GM12878 (cell line): Measurements from ENCODE around the gene RCOR1. TPM values are rescaled to one million over a fixed set of nuclear protein-coding genes. Genes with fewer than 3 reads are reported as not detected.

Source experiments
- ATAC-seq: fragments of 200-7000 bp; cut with Tn5 transposase; 3 replicates; pipeline ENCODE4 v1.9.1; 2020; ENCODE audit warnings: mild to moderate bottlenecking, moderate library complexity
- BruUV-seq: library from RNA; stranded (reverse); fragments of 400-500 nt; replicated peaks from 2 replicates; lab custom pipeline; 2021; lab: Mats Ljungman, UMichigan
- CTCF ChIA-PET: fragments of 300-600 bp; sonication (Branson Sonifier 250); formaldehyde crosslinking; extraction: SDS; loops from one replicate; lab custom pipeline; 2021; ENCODE audit warnings: inconsistent platforms; lab: Yijun Ruan, JAX
- POLR2A ChIA-PET: fragments of 350-600 bp; formaldehyde crosslinking; extraction: SDS; loops from one replicate; lab custom pipeline; 2021; ENCODE audit warnings: inconsistent platforms; lab: Charles Lee
- RAD21 ChIA-PET: fragments of 300-600 bp; sonication (Branson Sonifier 250); formaldehyde crosslinking; loops from one replicate; lab custom pipeline; 2023; ENCODE audit warnings: antibody characterized with exemption; ENCODE audit not compliant: unreplicated experiment; lab: Charles Lee
- SMC1A ChIA-PET: fragments of 300-600 bp; sonication (Branson Sonifier 250); formaldehyde crosslinking; loops from one replicate; lab custom pipeline; 2023; ENCODE audit not compliant: unreplicated experiment, uncharacterized antibody; lab: Charles Lee
- DNase-seq: peaks from one replicate; pipeline ENCODE4 v3.0.0-alpha.2; 2011; ENCODE audit warnings: low read depth, low spot score
- FAIRE-seq: peaks from 3 replicates; lab custom pipeline; 2011; peaks lifted over from hg19 to GRCh38; lab: Jason Lieb, UNC
- H2AFZ ChIP-seq: 2 replicates; pipeline ENCODE4 v1.6.0; 2011; ENCODE audit warnings: low read depth, low read length, control low read depth; ENCODE audit not compliant: control insufficient read depth
- H3K27ac ChIP-seq: 2 replicates; pipeline ENCODE4 v1.5.1; 2011; ENCODE audit warnings: control low read depth; ENCODE audit not compliant: control insufficient read depth, insufficient read depth
- H3K27me3 ChIP-seq, 2 experiments: replicated peaks in 1 of 2; 2 replicates each; pipeline versions ENCODE4 v1.6.0 to v1.6.1; 2011; ENCODE audit warnings: low read length in 1 of 2; ENCODE audit not compliant: control insufficient read depth in 2 of 2, insufficient read depth in 2 of 2
- H3K36me3 ChIP-seq, 2 experiments: 2 replicates each; pipeline ENCODE4 v1.5.1; 2011; ENCODE audit warnings: low read length in 1 of 2; ENCODE audit not compliant: control insufficient read depth in 2 of 2, insufficient read depth in 2 of 2
- H3K4me1 ChIP-seq: 2 replicates; pipeline ENCODE4 v1.6.1; 2011; ENCODE audit warnings: mild to moderate bottlenecking, low read length, moderate library complexity, mixed read lengths; ENCODE audit not compliant: control insufficient read depth, insufficient read depth
- H3K4me2 ChIP-seq: 2 replicates; pipeline ENCODE4 v1.6.0; 2011; ENCODE audit warnings: control low read depth; ENCODE audit not compliant: control insufficient read depth, insufficient read depth
- H3K4me3 ChIP-seq: fragments of 200-600 bp; sonication (generic); 2 replicates; pipeline ENCODE4 v1.5.1; 2016
- H3K79me2 ChIP-seq: 2 replicates; pipeline ENCODE4 v1.6.0; 2011; ENCODE audit warnings: low read length; ENCODE audit not compliant: control insufficient read depth, insufficient read depth
- H3K9ac ChIP-seq: 2 replicates; pipeline ENCODE4 v1.8.0; 2011; ENCODE audit warnings: low read length, control low read depth, mixed read lengths; ENCODE audit not compliant: control insufficient read depth, insufficient read depth
- H3K9me3 ChIP-seq: replicated peaks from 3 replicates; pipeline ENCODE4 v1.5.1; 2011; ENCODE audit warnings: mild to moderate bottlenecking, low read length; ENCODE audit not compliant: control insufficient read depth, insufficient read depth
- H4K20me1 ChIP-seq: 2 replicates; pipeline ENCODE4 v1.6.0; 2011; ENCODE audit not compliant: control insufficient read depth, insufficient read depth
- GABPA ChIP-seq: IDR thresholded peaks from 2 replicates; pipeline ENCODE4 v1.6.1; 2014; ENCODE audit warnings: antibody characterized with exemption, low read depth, mild to moderate bottlenecking, inconsistent platforms
- KDM1A ChIP-seq: fragments of 200-600 bp; sonication (generic); IDR thresholded peaks from 2 replicates; pipeline ENCODE4 v1.6.1; 2016; ENCODE audit warnings: borderline replicate concordance
- MYB ChIP-seq: fragments of 150-350 bp; IDR thresholded peaks from 2 replicates; pipeline ENCODE4 v1.6.1; 2014; ENCODE audit warnings: mild to moderate bottlenecking, low read depth, low read length, borderline replicate concordance
- MYC ChIP-seq: IDR thresholded peaks from 2 replicates; pipeline ENCODE4 v1.6.1; 2011; ENCODE audit warnings: mild to moderate bottlenecking, low read length, moderate library complexity, inconsistent platforms; ENCODE audit not compliant: insufficient read depth, insufficient replicate concordance, insufficient read length, severe bottlenecking
- NBN ChIP-seq: fragments of 450-650 bp; IDR thresholded peaks from 2 replicates; pipeline ENCODE4 v1.6.1; 2016
- NR2F1 ChIP-seq: fragments of 450-650 bp; conservative IDR thresholded peaks from 2 replicates; pipeline ENCODE4 v1.6.1; 2017; ENCODE audit warnings: mild to moderate bottlenecking
- POLR2A ChIP-seq: IDR thresholded peaks from 2 replicates; pipeline ENCODE4 v1.6.1; 2011; ENCODE audit warnings: low read depth, mild to moderate bottlenecking, low read length
- RAD51 ChIP-seq: fragments of 450-650 bp; IDR thresholded peaks from 2 replicates; pipeline ENCODE4 v1.6.1; 2016; ENCODE audit warnings: moderate library complexity, mild to moderate bottlenecking, inconsistent platforms
- RUNX3 ChIP-seq: IDR thresholded peaks from 2 replicates; pipeline ENCODE4 v1.6.1; 2012; ENCODE audit warnings: low read length, inconsistent platforms
- SPI1 ChIP-seq: IDR thresholded peaks from 2 replicates; pipeline ENCODE4 v1.6.1; 2011; ENCODE audit warnings: low read depth, mild to moderate bottlenecking, low read length, moderate library complexity, borderline replicate concordance; ENCODE audit not compliant: insufficient read depth
- STAT1 ChIP-seq: fragments of 450-650 bp; conservative IDR thresholded peaks from 2 replicates; pipeline ENCODE4 v1.6.1; 2014; ENCODE audit warnings: antibody characterized with exemption, mild to moderate bottlenecking
- TAF1 ChIP-seq: IDR thresholded peaks from 2 replicates; pipeline ENCODE4 v1.6.1; 2011; ENCODE audit warnings: mild to moderate bottlenecking, low read depth, low read length, borderline replicate concordance
- TCF7 ChIP-seq: IDR thresholded peaks from 2 replicates; pipeline ENCODE4 v1.6.1; 2014; ENCODE audit warnings: antibody characterized with exemption, borderline replicate concordance
- ZNF24 ChIP-seq: fragments of 450-650 bp; IDR thresholded peaks from 2 replicates; pipeline ENCODE4 v1.6.1; 2017; ENCODE audit warnings: antibody characterized with exemption, mild to moderate bottlenecking
- WGBS: methylation state at CpG from one replicate; pipeline ENCODE4 v1.1.6; 2016; ENCODE audit warnings: low lambda C conversion rate; ENCODE audit not compliant: insufficient replicate concordance, insufficient coverage; ENCODE audit errors: missing lambda C conversion rate; 5-methylcytosine and 5-hydroxymethylcytosine counted together
- in situ Hi-C: fragments of 300-500 bp; cut with MboI; formaldehyde crosslinking; loops from 9 replicates; pipeline ENCODE4 v1.14.3; 2018; ENCODE audit warnings: mixed read lengths
- intact Hi-C: fragments of 100-400 bp; cut with micrococcal nuclease; formaldehyde crosslinking; loops from one replicate; pipeline ENCODE4 v1.14.2; 2022; ENCODE audit not compliant: unreplicated experiment
- polyA plus RNA-seq, 11 experiments: library from polyadenylated mRNA; depleted of rRNA in 4 of 11; unstranded in 6 of 11; stranded (reverse) in 5 of 11; fragments of >200 nt; fragmentation: Nextera tagmentation in 4 of 11; fragmentation: Illumina TruSeq in 1 of 11; extraction: Ambion mirVana in 4 of 11; extraction: Trizol in 1 of 11; gene quantifications; 1 replicate in 1 of 11; 2 replicates in 10 of 11; pipeline versions ENCODE4 v1.2.1 to v1.2.3, GENCODE V29; 2011 to 2016; ENCODE audit warnings: inconsistent platforms in 2 of 11, missing spikeins in 2 of 11, low read depth in 1 of 11
- total RNA-seq, 4 experiments: library from RNA; depleted of rRNA in 3 of 4; stranded (reverse); fragments of >200 nt in 3 of 4; fragmentation: Illumina TruSeq in 1 of 4; extraction: Trizol in 1 of 4; gene quantifications; 2 replicates each; pipeline versions ENCODE4 v1.2.1 to v1.2.3, GENCODE V29; 2013 to 2021
- TF ChIP-seq, protein P1 (sequence below): IDR thresholded peaks from 2 replicates; pipeline ENCODE4 v1.6.1; 2012; ENCODE audit warnings: low read length, inconsistent platforms
- TF ChIP-seq, protein P2 (sequence below): fragments of 450-650 bp; formaldehyde crosslinking; IDR thresholded peaks from 2 replicates; pipeline ENCODE4 v1.4.0; 2020; ENCODE audit warnings: mild to moderate bottlenecking, moderate library complexity
- TF ChIP-seq, protein P3 (sequence below): IDR thresholded peaks from 2 replicates; pipeline ENCODE4 v1.6.1; 2011; ENCODE audit warnings: low read depth, low read length, improper control_type of control experiment, borderline replicate concordance

Gene RCOR1
- total and polyA plus RNA-seq, 10 of the 15 experiments (the other 5 are each of a cell fraction or from before 2014, with no cell fraction given): 1.6 to 12.2 (median 4.4) TPM

DNA sequence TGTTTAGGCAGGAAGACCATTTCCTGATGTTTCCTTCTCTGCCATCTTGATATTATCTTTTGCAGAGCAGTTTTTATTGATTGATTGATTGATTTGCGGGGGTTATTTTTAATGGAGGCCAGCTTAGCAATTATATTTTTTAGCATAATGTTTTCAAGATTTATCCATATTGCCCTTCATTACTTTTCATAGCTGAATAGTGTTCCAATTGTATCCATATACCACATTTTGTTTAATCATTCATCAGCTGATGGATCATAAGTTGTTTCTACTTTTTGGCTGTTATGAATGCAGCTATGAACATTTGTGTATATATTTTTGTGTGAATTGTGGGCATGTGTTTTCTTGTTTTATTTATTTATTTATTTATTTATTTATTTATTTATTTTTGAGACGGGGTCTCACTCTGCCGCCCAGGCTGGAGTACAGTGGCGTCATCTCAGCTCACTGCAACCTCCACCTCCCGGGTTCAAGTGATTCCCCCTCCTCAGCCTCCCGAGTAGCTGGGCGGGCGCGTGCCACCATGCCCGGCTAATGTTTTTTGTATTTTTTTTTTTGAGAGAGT, 20.9 kb upstream of the RCOR1 start:
- ChIA-PET POLR2A (no interaction called here), RAD21 (interaction anchor here (0.7 kb wide), 1 partner anchor 585 kb away, joined by 3 read pairs; no protein-coding TSS in a partner anchor)
- Histone ChIP-seq H3K27me3 (no peaks in the 10 kb centered on the region), H3K36me3 (no peaks in the 10 kb centered on the region), H3K27ac (no peak overlapping the region), H3K4me3 (no peak overlapping the region), H3K9ac (no peak overlapping the region), H4K20me1 (no peaks in the 10 kb centered on the region), H3K79me2 (no peaks in the 10 kb centered on the region), H3K9me3 (no peaks in the 10 kb centered on the region)
- in situ Hi-C loops: no loop called here
- FAIRE-seq (no peak), ATAC-seq (no peak)
- TF ChIP-seq, protein P1, sequence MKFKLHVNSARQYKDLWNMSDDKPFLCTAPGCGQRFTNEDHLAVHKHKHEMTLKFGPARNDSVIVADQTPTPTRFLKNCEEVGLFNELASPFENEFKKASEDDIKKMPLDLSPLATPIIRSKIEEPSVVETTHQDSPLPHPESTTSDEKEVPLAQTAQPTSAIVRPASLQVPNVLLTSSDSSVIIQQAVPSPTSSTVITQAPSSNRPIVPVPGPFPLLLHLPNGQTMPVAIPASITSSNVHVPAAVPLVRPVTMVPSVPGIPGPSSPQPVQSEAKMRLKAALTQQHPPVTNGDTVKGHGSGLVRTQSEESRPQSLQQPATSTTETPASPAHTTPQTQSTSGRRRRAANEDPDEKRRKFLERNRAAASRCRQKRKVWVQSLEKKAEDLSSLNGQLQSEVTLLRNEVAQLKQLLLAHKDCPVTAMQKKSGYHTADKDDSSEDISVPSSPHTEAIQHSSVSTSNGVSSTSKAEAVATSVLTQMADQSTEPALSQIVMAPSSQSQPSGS: no peak
- TF ChIP-seq ZNF24 (no peak), RAD51 (no peak), SPI1 (no peak), MYC (no peak), POLR2A (no peak), NR2F1 (no peak), NBN (no peak), RUNX3 (no peak), GABPA (no peak), TCF7 (no peak), KDM1A (no peak), TAF1 (no peak), MYB (no peak), STAT1 (no peak)
- TF ChIP-seq, protein P2, sequence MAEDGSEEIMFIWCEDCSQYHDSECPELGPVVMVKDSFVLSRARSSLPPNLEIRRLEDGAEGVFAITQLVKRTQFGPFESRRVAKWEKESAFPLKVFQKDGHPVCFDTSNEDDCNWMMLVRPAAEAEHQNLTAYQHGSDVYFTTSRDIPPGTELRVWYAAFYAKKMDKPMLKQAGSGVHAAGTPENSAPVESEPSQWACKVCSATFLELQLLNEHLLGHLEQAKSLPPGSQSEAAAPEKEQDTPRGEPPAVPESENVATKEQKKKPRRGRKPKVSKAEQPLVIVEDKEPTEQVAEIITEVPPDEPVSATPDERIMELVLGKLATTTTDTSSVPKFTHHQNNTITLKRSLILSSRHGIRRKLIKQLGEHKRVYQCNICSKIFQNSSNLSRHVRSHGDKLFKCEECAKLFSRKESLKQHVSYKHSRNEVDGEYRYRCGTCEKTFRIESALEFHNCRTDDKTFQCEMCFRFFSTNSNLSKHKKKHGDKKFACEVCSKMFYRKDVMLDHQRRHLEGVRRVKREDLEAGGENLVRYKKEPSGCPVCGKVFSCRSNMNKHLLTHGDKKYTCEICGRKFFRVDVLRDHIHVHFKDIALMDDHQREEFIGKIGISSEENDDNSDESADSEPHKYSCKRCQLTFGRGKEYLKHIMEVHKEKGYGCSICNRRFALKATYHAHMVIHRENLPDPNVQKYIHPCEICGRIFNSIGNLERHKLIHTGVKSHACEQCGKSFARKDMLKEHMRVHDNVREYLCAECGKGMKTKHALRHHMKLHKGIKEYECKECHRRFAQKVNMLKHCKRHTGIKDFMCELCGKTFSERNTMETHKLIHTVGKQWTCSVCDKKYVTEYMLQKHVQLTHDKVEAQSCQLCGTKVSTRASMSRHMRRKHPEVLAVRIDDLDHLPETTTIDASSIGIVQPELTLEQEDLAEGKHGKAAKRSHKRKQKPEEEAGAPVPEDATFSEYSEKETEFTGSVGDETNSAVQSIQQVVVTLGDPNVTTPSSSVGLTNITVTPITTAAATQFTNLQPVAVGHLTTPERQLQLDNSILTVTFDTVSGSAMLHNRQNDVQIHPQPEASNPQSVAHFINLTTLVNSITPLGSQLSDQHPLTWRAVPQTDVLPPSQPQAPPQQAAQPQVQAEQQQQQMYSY: no peak
- TF ChIP-seq, protein P3, sequence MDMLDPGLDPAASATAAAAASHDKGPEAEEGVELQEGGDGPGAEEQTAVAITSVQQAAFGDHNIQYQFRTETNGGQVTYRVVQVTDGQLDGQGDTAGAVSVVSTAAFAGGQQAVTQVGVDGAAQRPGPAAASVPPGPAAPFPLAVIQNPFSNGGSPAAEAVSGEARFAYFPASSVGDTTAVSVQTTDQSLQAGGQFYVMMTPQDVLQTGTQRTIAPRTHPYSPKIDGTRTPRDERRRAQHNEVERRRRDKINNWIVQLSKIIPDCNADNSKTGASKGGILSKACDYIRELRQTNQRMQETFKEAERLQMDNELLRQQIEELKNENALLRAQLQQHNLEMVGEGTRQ: no peak
- TF ChIP-seq, all 136 proteins: peak for 0
- no peak overlapping the region for H2AFZ ChIP-seq
- intact Hi-C loops: no loop called here
- no peak overlapping the region for H3K4me2 ChIP-seq
- no peak for DNase-seq
- ChIA-PET CTCF (interaction anchor here (1.8 kb wide), 1 partner anchor 48 kb away, joined by 4 read pairs; no protein-coding TSS in a partner anchor), SMC1A (no interaction called here)
- no TSS peak for BruUV-seq
- 87% methylated on average over 10 of the region's 10 CpGs for WGBS
- H3K4me1 ChIP-seq: peaks cover 12% of the 10 kb centered on the region
